Lower leg skin (tissue), 4 donors: Measurements from ENCODE around the gene CD209. TPM values are rescaled to one million over a fixed set of nuclear protein-coding genes. Genes with fewer than 3 reads are reported as not detected.

Experiments
- DNase-seq, 2 donors: peaks; one replicate each; pipeline ENCODE4 v3.0.0-alpha.2; 2019; ENCODE audit warnings: low spot score in 2 of 2
- H3K4me3 ChIP-seq: fragments of 200-600 bp; sonication (generic); 2 replicates; pipeline ENCODE4 v1.5.1; 2017; ENCODE audit warnings: mild to moderate bottlenecking, low read depth; ENCODE audit not compliant: poor library complexity, severe bottlenecking
- POLR2A ChIP-seq, 2 donors: fragments of 450-650 bp; IDR thresholded peaks; one replicate each; pipeline ENCODE4 v1.6.1; 2016 to 2017; ENCODE audit warnings: antibody characterized with exemption in 2 of 2, mild to moderate bottlenecking in 1 of 2, moderate library complexity in 1 of 2
- WGBS, 2 donors: methylation state at CpG; one replicate each; pipeline ENCODE4 v1.1.5; 2018; 5-methylcytosine and 5-hydroxymethylcytosine counted together
- intact Hi-C: fragments of 100-400 bp; cut with DNase I; formaldehyde crosslinking; loops from one replicate; pipeline ENCODE4 v1.15.0; 2023; ENCODE audit warnings: low total_unique reads
- total RNA-seq, 4 donors: library from RNA; depleted of rRNA; stranded (reverse); fragments of >200 nt; gene quantifications; one replicate each; pipeline ENCODE4 v1.1.0, GENCODE V29; 2016
- TF ChIP-seq, protein P1 (sequence below), 3 donors: fragments of 450-650 bp; IDR thresholded peaks; one replicate each; pipeline ENCODE4 v1.5.1; 2016; ENCODE audit warnings: antibody characterized with exemption in 3 of 3, mild to moderate bottlenecking in 3 of 3, moderate library complexity in 2 of 3

The CD209 gene
- total RNA-seq, 4 donors from 2014 or later, result 0.55 to 2.1 (median 1.4) TPM

DNA sequence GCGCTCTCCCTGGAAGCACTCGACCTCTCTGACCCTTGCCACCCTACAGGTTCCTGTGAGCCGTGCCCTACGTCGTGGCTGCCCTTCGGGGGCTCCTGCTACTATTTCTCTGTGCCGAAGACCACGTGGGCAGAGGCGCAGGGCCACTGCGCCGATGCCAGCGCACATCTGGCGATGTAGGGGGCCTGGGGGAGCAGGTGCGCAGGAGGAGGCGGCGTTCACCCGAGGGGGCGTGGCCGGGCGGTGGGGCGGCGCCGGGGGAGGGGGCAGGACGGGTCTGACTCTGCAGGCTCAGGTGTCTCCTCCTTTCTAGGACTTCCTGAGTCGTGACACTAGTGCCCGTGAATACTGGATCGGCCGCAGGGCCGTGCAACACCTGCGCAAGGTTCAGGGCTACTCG is 42.1 kb upstream of the CD209 start:
- no peak overlapping the region for H3K4me3 ChIP-seq
- TF ChIP-seq, protein P1, sequence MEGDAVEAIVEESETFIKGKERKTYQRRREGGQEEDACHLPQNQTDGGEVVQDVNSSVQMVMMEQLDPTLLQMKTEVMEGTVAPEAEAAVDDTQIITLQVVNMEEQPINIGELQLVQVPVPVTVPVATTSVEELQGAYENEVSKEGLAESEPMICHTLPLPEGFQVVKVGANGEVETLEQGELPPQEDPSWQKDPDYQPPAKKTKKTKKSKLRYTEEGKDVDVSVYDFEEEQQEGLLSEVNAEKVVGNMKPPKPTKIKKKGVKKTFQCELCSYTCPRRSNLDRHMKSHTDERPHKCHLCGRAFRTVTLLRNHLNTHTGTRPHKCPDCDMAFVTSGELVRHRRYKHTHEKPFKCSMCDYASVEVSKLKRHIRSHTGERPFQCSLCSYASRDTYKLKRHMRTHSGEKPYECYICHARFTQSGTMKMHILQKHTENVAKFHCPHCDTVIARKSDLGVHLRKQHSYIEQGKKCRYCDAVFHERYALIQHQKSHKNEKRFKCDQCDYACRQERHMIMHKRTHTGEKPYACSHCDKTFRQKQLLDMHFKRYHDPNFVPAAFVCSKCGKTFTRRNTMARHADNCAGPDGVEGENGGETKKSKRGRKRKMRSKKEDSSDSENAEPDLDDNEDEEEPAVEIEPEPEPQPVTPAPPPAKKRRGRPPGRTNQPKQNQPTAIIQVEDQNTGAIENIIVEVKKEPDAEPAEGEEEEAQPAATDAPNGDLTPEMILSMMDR (IDR thresholded peaks at IDR 0.05), result no peak
- TF ChIP-seq POLR2A (IDR thresholded peaks at IDR 0.05), result no peak
- DNase-seq, result peak in 1 of 2 donors; percentile 75
- intact Hi-C loops, result no loop called here
- WGBS, 2 donors, result 11 to 17% methylated on average over 26 to 27 of the region's 31 CpGs

DNA sequence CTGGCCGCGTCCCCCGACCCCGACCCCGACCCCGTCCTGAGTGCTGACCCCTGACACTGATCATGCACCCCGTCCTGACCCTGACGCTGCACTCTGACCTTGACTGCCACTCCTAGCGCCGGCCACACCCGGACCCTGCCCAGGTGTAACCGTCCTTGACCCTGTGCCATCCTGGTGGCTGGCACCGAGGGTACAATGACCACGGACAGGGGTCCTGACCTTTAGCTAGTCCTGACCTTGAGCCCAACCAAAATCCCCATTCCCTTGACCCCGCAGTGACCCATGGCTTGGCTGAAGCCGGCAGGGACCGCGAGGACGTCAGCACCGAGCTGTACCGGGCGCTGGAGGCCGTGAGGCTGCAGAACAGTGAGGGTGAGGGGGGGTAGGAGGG is 41.6 kb upstream of the CD209 start:
- no peak for DNase-seq
- no peak overlapping the region for H3K4me3 ChIP-seq
- intact Hi-C loops, result no loop called here
- no peak for TF ChIP-seq POLR2A (IDR thresholded peaks at IDR 0.05)
- TF ChIP-seq, protein P1 (IDR thresholded peaks at IDR 0.05), result no peak
- 0 to 2% methylated on average over 9 to 11 of the region's 23 CpGs for WGBS, 2 donors

GRCh38 chr19:7788178-7788932 is 41.0 kb upstream of the CD209 start:
- no peak overlapping the region for H3K4me3 ChIP-seq
- WGBS, 2 donors, result 0 to 6% methylated on average over 1 to 39 of the region's 67 CpGs
- DNase-seq, result no peak
- no peak for TF ChIP-seq POLR2A (IDR thresholded peaks at IDR 0.05)
- TF ChIP-seq, protein P1 (IDR thresholded peaks at IDR 0.05), result no peak
- intact Hi-C loops, result no loop called here

DNA sequence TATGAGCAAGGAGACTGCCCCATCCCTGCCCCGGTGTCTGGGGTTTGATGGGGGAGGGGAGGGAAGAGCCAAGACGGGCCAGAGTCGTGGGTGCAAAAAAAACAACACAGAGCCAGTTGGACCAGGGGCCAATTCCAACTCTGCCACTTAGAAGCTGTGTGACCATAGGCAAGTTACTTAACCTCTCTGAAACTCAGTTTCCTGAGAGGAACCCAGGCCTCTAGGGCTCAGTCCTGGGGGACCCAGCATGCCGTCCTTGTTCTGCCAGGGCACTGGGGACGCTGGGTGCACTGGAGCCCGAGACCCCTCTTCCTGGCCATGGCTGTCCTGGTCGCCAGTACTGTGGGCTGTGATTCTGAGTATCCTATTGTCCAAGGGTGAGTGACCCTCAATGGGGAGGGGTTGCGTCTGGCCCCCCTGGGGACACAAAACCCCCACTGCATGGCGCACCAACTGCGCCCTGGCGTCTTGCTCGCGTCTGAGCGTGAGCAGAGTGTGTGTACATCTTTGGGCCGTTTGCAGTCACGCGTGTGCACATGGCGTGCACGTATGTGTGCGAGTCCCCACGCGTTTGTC is 40.4 kb upstream of the CD209 start:
- TF ChIP-seq, protein P1 (IDR thresholded peaks at IDR 0.05), result no peak
- no peak for TF ChIP-seq POLR2A (IDR thresholded peaks at IDR 0.05)
- no peak overlapping the region for H3K4me3 ChIP-seq
- WGBS, 2 donors, result 16 to 28% methylated on average over 14 to 20 of the region's 22 CpGs
- DNase-seq, result peak in 1 of 2 donors; percentile 34
- intact Hi-C loops, result no loop called here

DNA sequence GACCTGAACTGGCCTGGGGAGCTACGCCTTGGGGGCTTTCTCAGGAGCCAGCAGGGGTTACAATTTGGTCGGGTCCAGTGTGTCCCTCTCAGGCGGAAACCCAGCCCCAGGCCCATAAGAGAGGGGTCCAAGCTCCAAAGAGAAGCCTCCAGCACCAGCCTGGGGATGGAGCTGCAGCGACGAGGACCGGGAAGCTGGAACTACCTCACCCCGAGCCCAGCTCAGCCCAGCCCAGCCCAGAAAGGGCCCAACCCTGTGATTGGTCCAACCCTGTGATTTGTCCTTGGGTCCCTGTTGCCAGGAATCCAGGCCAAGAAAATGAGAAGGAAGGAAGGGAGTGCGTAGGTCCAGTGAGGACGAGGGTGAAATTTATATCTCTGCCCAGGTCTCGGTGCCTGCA is 39.8 kb upstream of the CD209 start:
- intact Hi-C loops, result no loop called here
- peak; percentile 27 to 86 for DNase-seq
- 31 to 47% methylated on average over 10 of the region's 10 CpGs for WGBS, 2 donors
- H3K4me3 ChIP-seq, result no peak overlapping the region
- TF ChIP-seq, protein P1 (IDR thresholded peaks at IDR 0.05), result no peak
